Thyroid gland (tissue), 4 donors: Measurements from ENCODE around the gene CFAP299. TPM values are rescaled to one million over a fixed set of nuclear protein-coding genes. Genes with fewer than 3 reads are reported as not detected.
"Not testable (repeated sequence)": the region's sequence is repeated elsewhere in the genome, so short reads cannot be mapped to it uniquely, and the experiment has no call there.

ENCODE experiments used
- DNase-seq, 2 donors: peaks; one replicate each; pipeline ENCODE4 v3.0.0-alpha.2; 2019
- H3K27ac ChIP-seq, 3 donors: fragments of 200-600 bp; sonication (generic); 1 replicate in 2 of 3; 2 replicates in 1 of 3; pipeline ENCODE4 v1.5.1; 2016 to 2019; ENCODE audit warnings: mild to moderate bottlenecking in 1 of 3, moderate library complexity in 1 of 3
- H3K27me3 ChIP-seq: fragments of 200-600 bp; sonication (generic); one replicate; pipeline ENCODE4 v1.5.1; 2019
- H3K36me3 ChIP-seq, 2 donors: fragments of 200-600 bp; sonication (generic); one replicate each; pipeline ENCODE4 v1.5.1; 2016 to 2019
- H3K4me1 ChIP-seq, 2 donors: fragments of 200-600 bp; sonication (generic); one replicate each; pipeline ENCODE4 v1.5.1; 2017 to 2019
- H3K4me3 ChIP-seq, 3 donors: fragments of 200-600 bp; sonication (generic); replicated peaks in 1 of 3; 1 replicate in 2 of 3; 2 replicates in 1 of 3; pipeline ENCODE4 v1.5.1; 2016; ENCODE audit warnings: mild to moderate bottlenecking in 1 of 3
- H3K9me3 ChIP-seq: fragments of 200-600 bp; sonication (generic); one replicate; pipeline ENCODE4 v1.5.1; 2017
- POLR2A ChIP-seq, 2 donors: fragments of 450-650 bp; IDR thresholded peaks; one replicate each; pipeline ENCODE4 v1.6.1; 2017; ENCODE audit warnings: antibody characterized with exemption in 2 of 2, mild to moderate bottlenecking in 2 of 2, moderate library complexity in 1 of 2
- WGBS, 2 donors: methylation state at CpG; one replicate each; pipeline ENCODE4 v1.1.5; 2017; 5-methylcytosine and 5-hydroxymethylcytosine counted together
- intact Hi-C: fragments of 100-400 bp; cut with DNase I; formaldehyde crosslinking; loops from one replicate; pipeline ENCODE4 v1.15.1; 2023
- total RNA-seq, 4 donors: library from RNA; depleted of rRNA; stranded (reverse); fragments of >200 nt; gene quantifications; one replicate each; pipeline ENCODE4 v1.2.3, GENCODE V29; 2016
- TF ChIP-seq, protein P1 (sequence below), 6 experiments: fragments of 200-600 bp in 3 of 6; fragments of 450-650 bp in 3 of 6; sonication (generic) in 3 of 6; IDR thresholded peaks; one replicate each; pipeline ENCODE4 v1.5.1; 2016 to 2019; ENCODE audit warnings: antibody characterized with exemption in 6 of 6, mild to moderate bottlenecking in 2 of 6, inconsistent platforms in 1 of 6, moderate library complexity in 1 of 6

CFAP299 gene
- total RNA-seq, 4 donors from 2014 or later, result 1.3 to 2.8 (median 2.7) TPM; not detected in 1

DNA sequence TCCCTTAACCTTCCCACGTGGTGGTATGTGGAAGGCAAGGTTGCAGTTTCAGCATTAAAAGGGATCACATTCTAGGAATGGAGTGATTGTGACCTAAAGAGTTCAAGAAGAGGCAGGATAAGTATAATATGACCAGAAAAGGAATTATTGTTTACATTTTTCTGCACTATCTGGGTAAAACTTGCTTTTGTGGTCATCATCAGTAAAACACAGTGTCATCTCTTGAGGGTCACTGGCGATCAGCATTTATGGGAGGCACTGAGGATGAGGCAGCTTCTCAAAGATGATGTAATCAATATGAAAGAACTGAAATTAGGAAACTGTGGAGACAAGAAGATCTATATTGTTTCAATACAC, 88.7 kb downstream of the CFAP299 start:
- no peaks in the 10 kb centered on the region for H3K36me3 ChIP-seq
- H3K27me3 ChIP-seq, result no peaks in the 10 kb centered on the region
- no peak for TF ChIP-seq POLR2A (IDR thresholded peaks at IDR 0.05)
- TF ChIP-seq, protein P1, sequence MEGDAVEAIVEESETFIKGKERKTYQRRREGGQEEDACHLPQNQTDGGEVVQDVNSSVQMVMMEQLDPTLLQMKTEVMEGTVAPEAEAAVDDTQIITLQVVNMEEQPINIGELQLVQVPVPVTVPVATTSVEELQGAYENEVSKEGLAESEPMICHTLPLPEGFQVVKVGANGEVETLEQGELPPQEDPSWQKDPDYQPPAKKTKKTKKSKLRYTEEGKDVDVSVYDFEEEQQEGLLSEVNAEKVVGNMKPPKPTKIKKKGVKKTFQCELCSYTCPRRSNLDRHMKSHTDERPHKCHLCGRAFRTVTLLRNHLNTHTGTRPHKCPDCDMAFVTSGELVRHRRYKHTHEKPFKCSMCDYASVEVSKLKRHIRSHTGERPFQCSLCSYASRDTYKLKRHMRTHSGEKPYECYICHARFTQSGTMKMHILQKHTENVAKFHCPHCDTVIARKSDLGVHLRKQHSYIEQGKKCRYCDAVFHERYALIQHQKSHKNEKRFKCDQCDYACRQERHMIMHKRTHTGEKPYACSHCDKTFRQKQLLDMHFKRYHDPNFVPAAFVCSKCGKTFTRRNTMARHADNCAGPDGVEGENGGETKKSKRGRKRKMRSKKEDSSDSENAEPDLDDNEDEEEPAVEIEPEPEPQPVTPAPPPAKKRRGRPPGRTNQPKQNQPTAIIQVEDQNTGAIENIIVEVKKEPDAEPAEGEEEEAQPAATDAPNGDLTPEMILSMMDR (IDR thresholded peaks at IDR 0.05), result no peak
- intact Hi-C loops, result no loop called here
- DNase-seq, result no peak
- H3K4me3 ChIP-seq, result no peak overlapping the region
- H3K4me1 ChIP-seq, result no peaks in the 10 kb centered on the region
- 93 to 98% methylated on average over 2 of the region's 2 CpGs for WGBS, 2 donors
- H3K27ac ChIP-seq, result no peak overlapping the region
- no peaks in the 10 kb centered on the region for H3K9me3 ChIP-seq

- Histone ChIP-seq H3K27ac (no peak overlapping the region), H3K4me1 (no peaks in the 10 kb centered on the region), H3K4me3 (no peak overlapping the region), H3K9me3 (no peaks in the 10 kb centered on the region), H3K27me3 (no peaks in the 10 kb centered on the region), H3K36me3 (no peaks in the 10 kb centered on the region)
- intact Hi-C loops, result no loop called here
- no peak for TF ChIP-seq POLR2A (IDR thresholded peaks at IDR 0.05)
- TF ChIP-seq, protein P1 (IDR thresholded peaks at IDR 0.05), result no peak
- 67 to 69% methylated on average over 4 of the region's 4 CpGs for WGBS, 2 donors
- no peak for DNase-seq
These were observed 89.9 kb downstream of the CFAP299 start for GRCh38 chr4:80425124-80426100.

DNA sequence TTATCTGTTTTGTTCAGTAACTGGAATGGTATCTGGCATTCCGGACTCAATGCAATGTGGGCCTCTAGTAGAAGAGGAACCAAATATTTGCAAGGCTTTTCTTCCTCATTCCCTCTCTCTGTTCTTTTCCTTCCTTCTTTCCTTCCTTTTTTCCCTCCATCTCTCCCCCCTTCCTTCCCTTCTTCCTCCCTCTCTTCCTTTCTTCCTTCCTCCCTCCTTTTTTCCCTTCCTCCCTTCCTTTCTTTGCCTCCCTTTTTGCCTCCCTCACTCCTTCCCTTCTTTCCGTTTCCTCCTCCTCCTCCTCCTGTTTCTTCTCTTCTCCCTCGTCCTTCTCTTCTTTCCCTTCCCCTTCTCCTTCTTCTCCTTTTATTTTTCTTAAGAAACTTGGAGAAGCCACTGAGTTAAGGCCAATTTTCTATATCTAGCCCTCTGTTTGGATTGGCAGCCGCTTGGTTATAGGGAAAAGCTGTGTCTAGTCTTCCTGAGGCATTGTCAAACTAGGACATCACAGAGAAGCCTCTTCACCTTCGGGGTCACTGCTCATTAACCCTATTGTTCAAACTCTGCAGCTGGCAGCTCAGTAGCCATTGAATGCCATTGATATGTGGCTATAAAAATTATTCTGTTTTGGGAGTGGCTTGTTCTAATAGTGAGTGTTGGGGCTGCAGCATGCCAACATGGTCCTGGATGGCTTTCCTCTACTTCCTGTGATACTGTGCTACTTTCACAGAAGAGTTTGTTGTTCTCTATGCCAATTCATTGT, 95.9 kb downstream of the CFAP299 start:
- no peak overlapping the region for H3K27ac ChIP-seq
- no peaks in the 10 kb centered on the region for H3K27me3 ChIP-seq
- H3K4me3 ChIP-seq, result no peak overlapping the region
- intact Hi-C loops, result no loop called here
- WGBS, 2 donors, result 81 to 82% methylated on average over 5 of the region's 5 CpGs
- H3K9me3 ChIP-seq, result no peaks in the 10 kb centered on the region
- DNase-seq, result no peak
- TF ChIP-seq, protein P1 (IDR thresholded peaks at IDR 0.05), result no peak
- TF ChIP-seq POLR2A (IDR thresholded peaks at IDR 0.05), result no peak
- H3K4me1 ChIP-seq, result no peaks in the 10 kb centered on the region
- no peaks in the 10 kb centered on the region for H3K36me3 ChIP-seq

- Histone ChIP-seq H3K9me3 (no peaks in the 10 kb centered on the region), H3K27ac (no peak overlapping the region), H3K4me1 (no peaks in the 10 kb centered on the region), H3K36me3 (no peaks in the 10 kb centered on the region), H3K4me3 (no peak overlapping the region), H3K27me3 (no peaks in the 10 kb centered on the region)
- 97 to 100% methylated on average over 1 of the region's 1 CpG for WGBS, 2 donors
- TF ChIP-seq POLR2A (IDR thresholded peaks at IDR 0.05), result no peak
- TF ChIP-seq, protein P1 (IDR thresholded peaks at IDR 0.05), result no peak
- no peak for DNase-seq
- intact Hi-C loops, result no loop called here
These were observed 98.7 kb downstream of the CFAP299 start for GRCh38 chr4:80434238-80434637.

- TF ChIP-seq, protein P1 (IDR thresholded peaks at IDR 0.05), result no peak
- no peak for TF ChIP-seq POLR2A (IDR thresholded peaks at IDR 0.05)
- no peaks in the 10 kb centered on the region for H3K4me1 ChIP-seq
- no peak overlapping the region for H3K27ac ChIP-seq
- no peaks in the 10 kb centered on the region for H3K36me3 ChIP-seq
- no peaks in the 10 kb centered on the region for H3K27me3 ChIP-seq
- DNase-seq, result no peak
- H3K9me3 ChIP-seq, result no peaks in the 10 kb centered on the region
- WGBS, 2 donors, result 51 to 53% methylated on average over 1 of the region's 1 CpG
- intact Hi-C loops, result no loop called here
- H3K4me3 ChIP-seq, result no peak overlapping the region
These were observed 102.5 kb downstream of the CFAP299 start for GRCh38 chr4:80438016-80438415.

DNA sequence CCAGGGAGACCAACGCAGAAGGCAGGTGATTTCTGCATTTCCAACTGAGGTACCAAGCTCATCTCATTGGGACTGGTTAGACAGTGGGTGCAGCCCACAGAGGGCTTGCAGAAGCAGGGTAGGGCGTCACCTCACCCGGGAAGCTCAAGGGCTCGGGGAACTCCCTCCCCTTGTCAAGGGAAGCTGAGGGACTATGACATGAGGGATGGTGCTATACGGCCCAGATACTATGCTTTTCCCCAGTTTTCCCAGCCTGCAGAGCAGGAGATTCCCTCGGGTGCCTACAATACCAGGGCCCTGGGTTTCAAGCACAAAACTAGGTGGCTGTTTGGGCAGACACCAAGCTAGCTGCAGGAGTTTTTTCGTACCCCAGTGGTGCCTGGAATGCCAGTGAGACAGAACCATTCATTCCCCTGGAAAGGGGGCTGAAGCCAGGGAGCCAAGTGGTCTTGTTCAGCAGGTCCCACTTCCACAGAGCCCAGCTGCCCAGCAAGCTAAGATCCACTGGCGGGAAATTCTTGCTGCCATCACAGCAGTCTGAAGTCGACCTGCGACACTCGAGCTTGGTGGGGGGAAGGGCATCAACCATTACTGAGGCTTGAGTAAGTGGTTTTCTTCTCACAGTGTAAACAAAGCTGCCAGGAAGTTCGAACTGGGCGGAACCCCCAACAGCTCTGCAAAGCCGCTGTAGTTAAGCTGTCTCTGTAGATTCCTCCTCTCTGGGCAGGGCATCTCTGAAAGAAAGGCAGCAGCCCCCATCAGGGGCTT, 103.9 kb downstream of the CFAP299 start:
- H3K4me1 ChIP-seq, H3K9me3 ChIP-seq, H3K36me3 ChIP-seq, H3K27me3 ChIP-seq, intact Hi-C loops, H3K4me3 ChIP-seq, H3K27ac ChIP-seq: not testable (repeated sequence)
- DNase-seq, result peak; percentile 15 to 21
- 45 to 56% methylated on average over 10 to 14 of the region's 14 CpGs for WGBS, 2 donors
